Measurements from ENCODE around the gene SLC44A5.
"Not testable (repeated sequence)": the region's sequence is repeated elsewhere in the genome, so short reads cannot be mapped to it uniquely, and the experiment has no call there.

Gene SLC44A5

DNA sequence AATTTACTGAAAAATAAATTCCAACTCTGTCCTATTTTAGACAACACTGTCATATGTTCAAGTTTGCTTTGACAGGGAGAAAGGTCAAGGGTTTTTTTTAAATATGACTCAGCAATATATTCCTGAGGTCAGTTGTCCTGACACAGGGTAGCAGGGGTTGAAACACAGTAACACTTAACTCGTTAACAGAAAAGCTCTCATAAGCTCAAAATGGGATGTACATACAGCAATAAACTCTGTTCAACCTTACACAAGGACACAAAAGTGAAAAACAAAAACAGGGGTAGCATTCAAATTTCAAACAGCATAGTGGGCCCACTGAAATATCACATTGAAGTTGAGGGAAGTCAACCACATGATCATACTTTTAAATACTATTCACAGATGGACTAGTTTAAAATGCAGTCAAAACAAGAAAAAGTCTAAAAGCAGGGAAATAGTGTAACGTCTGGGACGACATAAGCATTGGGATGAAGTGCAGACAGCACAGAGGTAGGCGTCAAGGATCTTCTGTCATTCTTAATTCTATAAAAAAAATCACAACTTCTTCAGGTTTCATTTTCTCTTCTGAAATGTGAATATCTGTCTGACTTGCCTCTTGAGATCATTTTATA, 89.9 kb downstream of the SLC44A5 start:
- no peak for DNase-seq

DNA sequence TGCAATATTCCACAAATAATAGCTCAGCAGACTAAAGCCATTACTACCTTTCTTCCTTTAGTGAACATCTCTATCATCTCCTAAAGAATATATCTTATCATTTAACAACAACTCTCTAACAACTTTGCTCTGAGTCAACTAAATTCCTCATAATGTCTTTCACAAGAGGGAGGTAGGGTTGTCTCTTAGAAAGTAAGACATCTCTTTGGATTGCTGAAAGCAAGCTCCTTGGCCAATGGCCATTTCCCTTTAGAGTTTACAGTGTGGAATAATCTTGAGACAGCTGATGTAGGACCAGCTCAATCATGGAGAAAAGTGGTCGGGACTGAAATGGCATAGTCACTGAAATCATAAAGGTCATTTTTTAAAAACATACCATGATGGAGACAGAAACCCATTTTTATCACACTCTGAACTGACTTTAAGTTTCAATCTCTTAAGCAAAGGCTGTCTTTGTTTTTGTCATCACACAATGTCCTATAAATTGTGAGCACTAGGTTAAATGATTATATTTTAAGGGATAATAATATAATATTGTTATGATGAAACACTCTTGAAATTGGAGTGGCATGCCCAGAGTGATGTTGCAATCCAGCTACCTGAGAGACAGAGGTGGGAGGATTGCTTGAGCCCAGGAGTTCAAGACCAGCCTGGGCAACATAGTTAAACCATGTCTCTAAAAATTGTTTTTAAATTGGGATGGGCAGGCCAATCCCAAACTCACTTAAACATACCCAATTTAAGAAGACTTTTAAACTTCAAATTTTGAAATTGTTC, 91.1 kb downstream of the SLC44A5 start:
- no peak for DNase-seq

DNA sequence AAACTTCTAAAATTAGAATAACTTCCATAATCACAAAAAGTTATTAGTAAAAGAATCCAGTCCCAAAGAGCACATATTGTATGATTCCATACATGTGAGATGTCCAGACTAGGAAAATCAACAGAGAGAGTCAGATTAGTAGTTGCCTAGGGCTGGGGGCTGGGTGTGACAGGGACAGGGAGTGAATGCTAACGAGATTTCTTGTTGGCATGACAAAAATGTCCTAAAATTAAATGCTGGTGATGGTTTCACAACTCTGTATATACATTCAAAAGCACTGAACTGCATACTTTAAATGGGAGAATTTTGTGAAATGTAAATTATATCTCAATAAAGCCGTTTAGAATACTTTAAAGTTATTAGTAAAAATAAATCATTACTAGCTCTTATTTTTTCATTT, 92.2 kb downstream of the SLC44A5 start:
- no peak for DNase-seq

DNA sequence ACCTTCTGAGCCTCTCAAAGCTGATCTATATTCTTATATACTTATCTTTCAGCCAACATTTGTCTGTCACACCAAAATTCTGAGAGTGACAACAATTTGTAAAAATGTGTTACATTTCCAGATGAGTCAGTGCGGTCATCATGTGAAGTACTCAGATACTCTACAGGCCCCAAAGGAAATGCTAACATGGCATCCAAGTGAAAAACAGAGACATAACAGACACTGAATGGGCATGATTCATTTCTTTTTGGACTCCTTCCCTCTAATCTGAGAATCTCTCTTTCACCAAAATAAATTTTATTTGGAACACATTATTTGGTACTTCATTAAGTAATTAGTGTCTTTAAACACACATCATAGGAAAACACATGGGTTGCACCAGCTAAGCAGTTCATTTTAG, 96.6 kb downstream of the SLC44A5 start:
- DNase-seq, result no peak

- no peak for DNase-seq
Measured at GRCh38 chr1:75506976-75507375, 103.9 kb downstream of the SLC44A5 start.

DNA sequence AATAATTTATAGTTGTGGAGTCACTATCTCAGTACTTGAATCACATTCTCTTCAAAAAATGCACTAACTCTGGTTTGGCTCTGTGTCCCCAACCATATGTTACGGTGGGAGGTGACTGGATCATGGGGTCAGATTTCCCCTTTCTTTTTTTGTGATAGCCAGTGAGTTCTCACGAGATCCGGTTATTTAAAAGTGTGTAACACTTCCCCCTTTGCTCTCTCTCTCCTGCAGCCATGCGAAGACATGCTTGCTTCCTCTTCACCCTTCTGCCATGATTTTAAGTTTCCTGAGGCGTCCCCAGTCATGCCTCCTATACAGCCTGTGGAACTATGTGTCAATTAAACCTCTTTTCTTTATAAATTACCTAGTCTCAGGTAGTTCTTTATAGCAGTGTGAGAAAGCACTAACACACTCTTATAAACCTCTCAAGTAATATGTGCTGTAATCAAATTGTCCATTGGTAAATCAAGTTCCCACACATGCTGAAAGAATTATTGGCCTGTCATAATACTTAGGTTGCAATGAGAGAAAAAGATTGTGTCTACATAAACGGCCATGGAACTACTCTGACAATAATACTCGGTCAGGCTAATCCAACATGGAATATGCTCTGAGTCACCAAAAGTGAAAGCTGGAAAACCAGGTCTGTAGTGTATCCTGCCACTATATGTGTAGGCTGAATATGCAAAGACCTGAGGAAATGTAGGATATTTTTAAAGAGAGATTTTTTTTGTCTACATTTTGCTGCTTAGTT, 107.5 kb downstream of the SLC44A5 start:
- no peak for DNase-seq

DNA sequence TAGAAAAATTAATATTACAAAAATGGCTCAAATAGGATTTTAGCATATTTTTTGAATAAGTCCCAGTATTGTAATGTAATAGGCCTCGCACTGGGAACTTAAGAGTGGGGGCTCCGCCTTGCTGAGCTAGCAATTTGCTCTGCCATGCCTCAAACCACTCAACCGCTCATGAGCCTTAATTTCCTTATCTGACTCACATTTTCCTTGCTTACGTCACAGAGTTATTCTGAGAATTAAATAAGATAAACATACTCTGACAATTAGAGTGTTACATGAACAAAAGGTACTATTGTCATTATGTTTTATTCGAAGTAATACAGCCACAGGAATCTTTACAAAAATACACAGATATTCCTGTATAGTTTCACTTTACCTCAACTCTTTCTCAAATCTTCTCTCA, 108.1 kb downstream of the SLC44A5 start:
- DNase-seq, result no peak

DNA sequence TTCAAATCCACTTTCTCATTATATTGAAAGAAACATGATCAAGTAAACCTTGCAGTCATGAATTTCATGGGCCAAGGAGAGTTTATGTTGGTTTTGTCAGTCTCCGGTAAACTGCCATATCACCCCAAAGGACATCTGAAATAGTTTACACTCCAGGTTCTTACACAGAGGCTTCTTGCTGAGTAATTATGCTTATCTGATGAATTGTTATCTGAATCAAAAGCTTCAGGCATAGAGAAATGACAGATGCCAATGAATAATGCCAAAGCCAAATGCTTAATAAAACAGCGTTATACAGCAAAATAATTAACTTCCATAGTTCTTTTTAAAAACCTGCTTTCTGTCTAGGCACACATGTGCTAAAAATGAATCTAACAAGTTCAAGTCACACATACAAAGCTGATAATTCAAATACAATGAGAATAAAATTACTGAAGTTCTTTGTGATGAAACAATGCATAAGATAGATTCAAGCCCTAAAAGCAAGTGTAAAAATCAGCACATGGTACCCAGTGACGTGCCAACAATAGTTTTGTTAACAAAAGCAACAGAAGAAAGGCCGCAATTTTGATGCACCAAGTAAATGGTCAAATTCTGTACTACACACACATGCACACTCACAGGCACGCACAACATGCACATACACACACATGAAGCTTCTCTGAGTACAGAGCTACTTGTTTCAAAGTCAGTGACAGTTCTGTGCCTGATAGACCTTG, 109.2 kb downstream of the SLC44A5 start:
- no peak for DNase-seq

- DNase-seq, result no peak
Measured at GRCh38 chr1:75492011-75492410, 118.9 kb downstream of the SLC44A5 start.

GRCh38 chr1:75487399-75487798, 123.5 kb downstream of the SLC44A5 start:
- no peak for DNase-seq

GRCh38 chr1:75484789-75485188, 126.1 kb downstream of the SLC44A5 start:
- DNase-seq, result no peak

- DNase-seq, result no peak
Measured at GRCh38 chr1:75482951-75483350, 128.0 kb downstream of the SLC44A5 start.

DNA sequence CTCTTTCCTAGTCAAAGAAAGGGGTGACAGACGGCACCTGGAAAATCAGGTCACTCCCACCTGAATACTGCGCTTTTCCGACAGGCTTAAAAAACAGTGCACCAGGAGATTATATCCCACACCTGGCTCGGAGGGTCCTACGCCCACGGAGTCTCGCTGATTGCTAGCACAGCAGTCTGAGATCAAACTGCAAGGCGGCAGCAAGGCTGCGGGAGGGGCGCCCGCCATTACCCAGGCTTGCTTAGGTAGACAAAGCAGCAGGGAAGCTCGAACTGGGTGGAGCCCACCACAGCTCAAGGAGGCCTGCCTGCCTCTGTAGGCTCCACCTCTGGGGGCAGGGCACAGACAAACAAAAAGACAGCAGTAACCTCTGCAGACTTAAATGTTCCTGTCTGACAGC, 134.4 kb downstream of the SLC44A5 start:
- not testable (repeated sequence) for DNase-seq

GRCh38 chr1:75475696-75476095, 135.2 kb downstream of the SLC44A5 start:
- DNase-seq, result no peak

- DNase-seq, result no peak
Measured at GRCh38 chr1:75472971-75473603, 137.8 kb downstream of the SLC44A5 start.

DNA sequence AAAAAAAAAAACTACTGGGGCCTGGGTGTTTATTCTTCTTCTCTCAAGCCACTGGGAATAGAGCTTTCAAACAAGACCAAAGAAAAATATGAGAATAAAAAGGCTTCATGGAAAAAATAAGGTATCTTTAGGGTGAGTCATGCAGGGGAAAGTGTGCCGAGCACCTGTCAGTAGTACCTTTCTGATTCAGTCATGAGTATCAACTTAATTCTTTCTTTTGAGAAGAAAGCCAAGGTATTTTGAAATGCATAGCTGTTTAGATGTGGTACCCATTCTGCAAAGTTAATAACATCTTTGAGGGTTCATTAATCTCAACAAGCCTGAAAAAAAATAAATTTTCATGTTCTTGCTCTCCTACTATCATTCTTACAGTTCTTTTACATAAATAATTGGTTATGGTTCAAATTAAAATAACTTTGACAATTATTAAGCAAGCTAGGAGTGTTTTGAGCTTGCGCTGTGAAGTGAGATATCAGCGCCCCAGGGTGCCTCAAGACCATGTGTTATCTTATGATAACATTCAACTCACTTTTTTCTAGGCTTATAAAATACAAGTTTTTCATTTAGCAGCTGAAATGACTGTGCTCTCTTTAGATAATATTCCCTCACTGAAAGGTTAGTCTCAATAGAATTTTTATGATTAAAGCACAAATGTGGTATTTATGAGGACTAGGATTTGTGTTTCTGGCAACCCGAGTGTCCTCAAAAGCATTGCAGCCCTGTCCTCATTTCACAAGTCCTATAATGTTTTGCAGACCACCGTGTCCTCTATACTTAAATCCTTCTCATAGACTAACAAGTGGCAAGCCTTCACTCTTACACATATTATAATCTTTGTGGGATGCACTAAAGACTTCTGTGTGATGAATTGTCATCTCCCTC, 138.6 kb downstream of the SLC44A5 start:
- DNase-seq, result no peak

DNA sequence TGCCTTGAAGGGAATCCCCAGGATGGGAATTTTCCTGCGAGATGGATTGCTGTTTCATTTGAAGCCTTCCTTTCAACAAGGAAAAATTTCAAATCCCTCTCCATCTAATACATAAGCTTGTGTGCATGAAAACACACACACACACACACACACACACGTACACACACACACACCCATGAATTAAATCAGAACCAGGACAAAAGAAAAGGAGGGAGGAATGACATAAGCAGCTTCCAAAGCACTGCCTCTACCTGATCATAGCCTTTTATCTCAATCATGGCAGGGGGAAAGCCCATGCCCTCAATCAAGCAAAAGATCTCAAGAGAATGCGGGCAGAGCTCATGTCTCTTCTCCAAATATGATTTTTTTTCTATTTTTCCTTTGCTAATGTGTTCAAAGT, 139.7 kb downstream of the SLC44A5 start:
- no peak for DNase-seq

- DNase-seq, result no peak
Measured at GRCh38 chr1:75470448-75470847, 140.5 kb downstream of the SLC44A5 start.

DNA sequence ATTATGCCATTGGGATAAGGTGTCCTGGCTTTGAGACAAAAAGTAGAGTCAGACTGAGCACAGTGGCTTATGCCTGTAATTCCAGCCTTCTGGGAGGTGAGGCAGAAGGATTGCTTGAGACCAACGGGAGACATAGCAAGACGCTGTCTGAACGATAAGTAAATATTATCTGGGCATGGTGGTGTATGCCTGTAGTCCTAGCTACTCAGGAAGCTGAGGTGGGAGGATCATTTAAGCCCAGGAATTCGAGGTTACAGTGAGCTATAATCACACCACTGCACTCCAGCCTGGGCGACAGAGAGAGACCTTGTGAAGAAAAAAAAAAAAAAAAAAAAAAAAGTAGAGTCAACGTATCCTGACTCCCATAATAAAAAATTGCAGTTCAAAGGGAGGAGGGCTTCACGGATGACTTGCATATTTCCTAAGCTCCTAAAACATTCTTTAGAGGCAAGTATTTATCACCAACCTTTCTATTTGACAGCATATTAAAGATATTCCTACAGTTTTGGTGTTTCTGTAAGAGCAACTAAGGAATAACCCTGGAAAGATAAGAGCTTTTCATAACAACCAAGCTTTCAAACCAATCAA, 141.2 kb downstream of the SLC44A5 start:
- DNase-seq, result no peak

DNA sequence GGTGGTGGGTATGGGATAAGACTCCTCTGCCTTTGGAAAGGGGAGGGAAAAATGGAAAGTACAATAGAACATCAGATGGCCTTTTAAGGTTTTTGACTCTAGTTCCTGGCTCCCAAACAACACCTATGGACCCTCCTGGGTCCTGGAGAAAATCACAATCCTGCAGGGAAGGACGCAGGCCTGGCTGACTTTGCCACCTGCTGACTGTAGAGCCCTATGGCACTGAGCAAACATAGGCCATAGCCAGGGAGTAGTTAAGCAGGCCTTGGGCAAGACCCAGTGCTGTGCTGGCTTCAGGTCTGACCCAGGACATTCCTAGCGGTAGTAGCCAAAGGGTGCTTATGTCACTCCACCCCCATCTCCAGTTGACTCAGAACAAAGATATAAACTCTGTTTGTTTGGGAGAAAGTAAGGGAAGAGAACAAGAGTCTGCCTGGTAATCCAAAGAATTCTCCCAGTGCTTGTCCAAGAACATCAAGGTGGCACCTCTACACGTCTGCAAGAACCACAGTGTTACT, 149.0 kb downstream of the SLC44A5 start:
- no peak for DNase-seq

GRCh38 chr1:75449998-75450397, 160.9 kb downstream of the SLC44A5 start:
- no peak for DNase-seq

All from inflammatory macrophage treated with lipopolysaccharide for 1 hour (primary cell).